Ishikawa (cell line): ENCODE measurements around the gene IFIT1B.

Experiments
- CEBPB ChIP-seq: IDR thresholded peaks from 2 replicates; pipeline ENCODE4 v1.6.1; 2012
- CREB1 ChIP-seq: IDR thresholded peaks from 2 replicates; pipeline ENCODE4 v1.6.1; 2012; ENCODE audit warnings: low read depth
- EGR1 ChIP-seq: IDR thresholded peaks from 2 replicates; pipeline ENCODE4 v1.6.1; 2012
- EP300 ChIP-seq: IDR thresholded peaks from 2 replicates; pipeline ENCODE4 v1.6.1; 2012; ENCODE audit warnings: borderline replicate concordance
- FOXM1 ChIP-seq: IDR thresholded peaks from 2 replicates; pipeline ENCODE4 v1.6.1; 2012; ENCODE audit warnings: low read depth, borderline replicate concordance
- NFIC ChIP-seq: IDR thresholded peaks from 2 replicates; pipeline ENCODE4 v1.6.1; 2012
- RAD21 ChIP-seq: IDR thresholded peaks from 2 replicates; pipeline ENCODE4 v1.6.1; 2012; ENCODE audit warnings: low read depth
- TAF1 ChIP-seq: IDR thresholded peaks from 2 replicates; pipeline ENCODE4 v1.6.1; 2012; ENCODE audit warnings: low read depth, mild to moderate bottlenecking
- TCF12 ChIP-seq: IDR thresholded peaks from 2 replicates; pipeline ENCODE4 v1.6.1; 2012; ENCODE audit warnings: low read depth
- TEAD4 ChIP-seq: IDR thresholded peaks from 2 replicates; pipeline ENCODE4 v1.6.1; 2012
- YY1 ChIP-seq: IDR thresholded peaks from 2 replicates; pipeline ENCODE4 v1.6.1; 2012; ENCODE audit warnings: low read depth
- ZBTB7A ChIP-seq: IDR thresholded peaks from 2 replicates; pipeline ENCODE4 v1.6.1; 2012; ENCODE audit warnings: low read depth
- TF ChIP-seq, protein P1 (sequence below): IDR thresholded peaks from 2 replicates; pipeline ENCODE4 v1.6.1; 2012
- TF ChIP-seq, protein P2 (sequence below): IDR thresholded peaks from 2 replicates; pipeline ENCODE4 v1.6.1; 2012
- TF ChIP-seq, protein P3 (sequence below): IDR thresholded peaks from 2 replicates; pipeline ENCODE4 v1.6.1; 2012; ENCODE audit warnings: low read depth, mild to moderate bottlenecking

IFIT1B gene

DNA sequence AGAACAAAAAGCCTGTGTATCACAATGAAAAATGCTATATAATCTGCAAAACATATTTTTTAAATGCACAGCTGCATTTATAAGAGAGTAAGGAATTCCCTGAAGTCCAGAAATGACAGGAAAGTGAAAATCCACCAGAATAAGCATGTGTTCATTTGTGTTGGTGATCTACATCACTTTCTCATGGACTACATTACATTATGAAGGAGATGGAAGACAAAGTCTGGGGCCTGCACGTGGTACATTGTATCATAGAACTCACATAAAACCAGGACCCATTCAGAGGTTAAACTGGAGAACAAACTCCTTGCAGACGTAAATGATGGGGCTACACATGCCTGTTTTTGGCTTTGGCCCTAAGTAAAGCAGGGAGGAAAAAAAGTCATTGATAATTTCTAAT is 33.7 kb upstream of the IFIT1B start:
- TF ChIP-seq CEBPB (no peak), FOXM1 (no peak), EP300 (no peak), CREB1 (no peak)
- TF ChIP-seq, protein P1, sequence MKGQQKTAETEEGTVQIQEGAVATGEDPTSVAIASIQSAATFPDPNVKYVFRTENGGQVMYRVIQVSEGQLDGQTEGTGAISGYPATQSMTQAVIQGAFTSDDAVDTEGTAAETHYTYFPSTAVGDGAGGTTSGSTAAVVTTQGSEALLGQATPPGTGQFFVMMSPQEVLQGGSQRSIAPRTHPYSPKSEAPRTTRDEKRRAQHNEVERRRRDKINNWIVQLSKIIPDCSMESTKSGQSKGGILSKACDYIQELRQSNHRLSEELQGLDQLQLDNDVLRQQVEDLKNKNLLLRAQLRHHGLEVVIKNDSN = no peak

DNA sequence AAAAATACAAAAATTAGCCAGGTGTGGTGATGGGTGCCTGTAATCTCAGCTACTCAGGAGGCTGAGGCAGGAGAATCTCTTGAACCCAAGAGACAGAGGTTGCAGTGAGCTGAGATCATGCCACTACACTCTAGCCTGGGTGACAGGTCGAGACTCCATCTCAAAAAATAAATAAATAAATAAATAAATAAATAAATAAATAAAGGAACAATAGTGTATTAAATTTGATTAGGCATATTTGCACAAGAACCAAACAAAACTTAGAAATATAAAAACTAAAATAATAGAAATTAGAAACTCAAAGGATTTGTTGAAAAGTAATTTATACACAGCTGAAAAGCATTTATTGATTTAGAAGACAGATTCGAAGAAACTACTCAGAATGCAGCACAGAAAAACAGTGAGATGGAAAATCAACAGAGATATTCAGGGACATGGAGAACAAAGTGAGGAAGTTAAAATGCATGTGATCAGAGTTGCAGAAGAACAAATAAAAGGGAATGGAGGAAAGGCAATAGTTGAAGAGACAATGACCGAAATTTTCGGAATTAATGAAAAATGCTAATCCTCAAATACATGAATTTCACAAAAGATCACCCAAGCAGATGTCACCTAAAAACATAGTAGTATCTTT is 32.4 kb upstream of the IFIT1B start:
- TF ChIP-seq TAF1 (no peak), TEAD4 (no peak), EGR1 (no peak), RAD21 (no peak), ZBTB7A (no peak)
- TF ChIP-seq, protein P2, sequence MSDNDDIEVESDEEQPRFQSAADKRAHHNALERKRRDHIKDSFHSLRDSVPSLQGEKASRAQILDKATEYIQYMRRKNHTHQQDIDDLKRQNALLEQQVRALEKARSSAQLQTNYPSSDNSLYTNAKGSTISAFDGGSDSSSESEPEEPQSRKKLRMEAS = no peak

DNA sequence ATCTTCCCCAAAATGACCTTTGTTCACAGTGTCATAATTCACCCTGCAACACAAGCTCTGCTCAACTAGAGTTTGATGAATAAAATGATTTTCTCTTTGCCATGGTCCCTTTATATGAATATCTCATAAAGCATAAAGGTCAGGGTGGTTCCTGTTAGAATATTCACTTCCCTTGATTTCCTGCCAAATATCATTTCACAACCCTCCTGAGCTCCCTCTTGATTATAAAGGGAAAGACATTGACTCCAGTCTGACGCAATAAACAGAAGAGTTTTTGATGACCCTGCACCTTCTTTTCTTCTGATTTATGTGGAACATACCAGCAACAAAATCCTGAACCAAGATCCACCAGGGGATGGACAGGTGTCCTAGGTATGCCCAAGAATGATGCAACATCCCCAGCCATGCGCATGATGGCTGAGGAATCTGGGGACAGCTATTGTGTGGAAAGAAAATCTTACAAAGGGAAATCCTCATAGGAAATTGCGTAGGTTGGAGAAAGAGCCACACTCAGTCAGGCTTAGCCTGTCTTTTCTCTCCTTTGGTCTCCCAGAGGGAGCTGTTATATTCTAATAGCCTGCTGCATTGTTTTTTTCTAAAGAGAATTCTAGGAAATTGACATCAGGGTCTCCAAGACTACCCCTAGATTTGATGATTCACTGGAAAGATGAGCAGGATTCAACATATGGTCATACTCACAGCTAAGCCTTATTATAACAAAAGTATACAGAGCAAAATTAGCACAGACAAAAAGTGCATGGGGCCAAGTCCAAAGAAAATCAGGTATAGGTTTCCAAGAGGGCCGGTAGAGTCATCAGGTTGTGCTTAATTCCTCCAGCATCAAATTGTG is 31.2 kb upstream of the IFIT1B start:
- no peak for TF ChIP-seq TEAD4
- TF ChIP-seq CEBPB = peak; percentile 77

DNA sequence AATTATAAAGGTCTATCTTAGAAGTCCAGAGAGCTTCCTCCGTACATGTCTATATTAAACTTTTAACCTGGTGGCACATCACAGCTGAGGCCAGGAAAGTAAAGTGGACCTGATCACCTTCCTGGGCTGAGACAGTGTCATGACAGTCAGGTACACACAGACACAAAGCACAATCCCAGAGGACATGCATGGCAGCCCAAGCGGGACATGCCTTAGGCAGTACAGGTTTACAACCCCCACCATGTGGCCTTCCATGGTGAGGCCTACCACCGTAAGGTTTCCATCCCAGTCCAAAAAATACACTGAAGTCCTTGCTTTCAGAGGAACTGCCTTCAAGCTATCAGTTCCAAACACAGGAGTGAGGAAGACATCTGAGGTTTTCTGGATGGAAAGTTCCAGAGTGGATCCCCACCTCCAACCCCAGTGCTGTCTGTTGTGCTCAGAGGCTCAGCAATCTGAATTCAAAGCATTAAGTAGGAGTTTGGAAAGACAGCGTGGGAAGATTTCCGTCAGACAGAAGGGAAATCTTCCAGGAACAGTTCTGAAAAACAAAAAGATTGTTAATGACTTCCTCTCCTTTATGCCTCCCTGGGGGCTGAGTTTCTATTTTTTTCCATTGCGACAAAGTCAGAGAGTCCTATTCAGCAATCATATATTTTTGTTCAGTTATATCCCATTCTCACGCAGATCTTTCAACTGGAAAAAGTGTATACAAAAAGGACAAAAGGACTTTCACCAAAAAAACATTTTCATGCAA is 30.0 kb upstream of the IFIT1B start:
- TF ChIP-seq NFIC (no peak), FOXM1 (no peak), CREB1 (no peak), EGR1 (no peak), EP300 (no peak), ZBTB7A (no peak), RAD21 (no peak), TAF1 (no peak), TCF12 (no peak), TEAD4 (no peak), YY1 (no peak), CEBPB (no peak)
- TF ChIP-seq, protein P2 = no peak
- TF ChIP-seq, protein P3, sequence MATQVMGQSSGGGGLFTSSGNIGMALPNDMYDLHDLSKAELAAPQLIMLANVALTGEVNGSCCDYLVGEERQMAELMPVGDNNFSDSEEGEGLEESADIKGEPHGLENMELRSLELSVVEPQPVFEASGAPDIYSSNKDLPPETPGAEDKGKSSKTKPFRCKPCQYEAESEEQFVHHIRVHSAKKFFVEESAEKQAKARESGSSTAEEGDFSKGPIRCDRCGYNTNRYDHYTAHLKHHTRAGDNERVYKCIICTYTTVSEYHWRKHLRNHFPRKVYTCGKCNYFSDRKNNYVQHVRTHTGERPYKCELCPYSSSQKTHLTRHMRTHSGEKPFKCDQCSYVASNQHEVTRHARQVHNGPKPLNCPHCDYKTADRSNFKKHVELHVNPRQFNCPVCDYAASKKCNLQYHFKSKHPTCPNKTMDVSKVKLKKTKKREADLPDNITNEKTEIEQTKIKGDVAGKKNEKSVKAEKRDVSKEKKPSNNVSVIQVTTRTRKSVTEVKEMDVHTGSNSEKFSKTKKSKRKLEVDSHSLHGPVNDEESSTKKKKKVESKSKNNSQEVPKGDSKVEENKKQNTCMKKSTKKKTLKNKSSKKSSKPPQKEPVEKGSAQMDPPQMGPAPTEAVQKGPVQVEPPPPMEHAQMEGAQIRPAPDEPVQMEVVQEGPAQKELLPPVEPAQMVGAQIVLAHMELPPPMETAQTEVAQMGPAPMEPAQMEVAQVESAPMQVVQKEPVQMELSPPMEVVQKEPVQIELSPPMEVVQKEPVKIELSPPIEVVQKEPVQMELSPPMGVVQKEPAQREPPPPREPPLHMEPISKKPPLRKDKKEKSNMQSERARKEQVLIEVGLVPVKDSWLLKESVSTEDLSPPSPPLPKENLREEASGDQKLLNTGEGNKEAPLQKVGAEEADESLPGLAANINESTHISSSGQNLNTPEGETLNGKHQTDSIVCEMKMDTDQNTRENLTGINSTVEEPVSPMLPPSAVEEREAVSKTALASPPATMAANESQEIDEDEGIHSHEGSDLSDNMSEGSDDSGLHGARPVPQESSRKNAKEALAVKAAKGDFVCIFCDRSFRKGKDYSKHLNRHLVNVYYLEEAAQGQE = no peak
- TF ChIP-seq, protein P1 = no peak

DNA sequence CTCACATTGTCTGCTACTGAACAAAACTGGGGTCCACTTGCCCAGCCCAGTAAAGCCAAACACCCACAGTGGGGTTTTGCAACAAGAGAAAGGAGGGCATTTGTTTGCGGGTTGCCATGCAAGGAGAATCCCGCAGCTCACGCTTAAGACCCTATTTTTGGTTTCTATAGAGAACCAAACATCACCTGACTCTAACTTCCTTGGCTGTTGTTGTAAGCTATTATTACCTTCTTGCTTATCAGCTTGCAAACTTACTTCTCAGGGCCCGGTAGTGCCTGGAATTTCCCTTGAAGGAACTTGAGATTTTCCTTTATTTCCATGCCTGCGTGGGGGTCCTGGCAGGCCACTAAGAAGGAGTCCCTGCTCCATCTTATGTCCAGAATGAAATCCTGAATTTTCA is 29.4 kb upstream of the IFIT1B start:
- no peak for TF ChIP-seq TAF1
- TF ChIP-seq, protein P1 = no peak
- TF ChIP-seq, protein P2 = no peak
- no peak for TF ChIP-seq YY1
- no peak for TF ChIP-seq EGR1
- no peak for TF ChIP-seq EP300

DNA sequence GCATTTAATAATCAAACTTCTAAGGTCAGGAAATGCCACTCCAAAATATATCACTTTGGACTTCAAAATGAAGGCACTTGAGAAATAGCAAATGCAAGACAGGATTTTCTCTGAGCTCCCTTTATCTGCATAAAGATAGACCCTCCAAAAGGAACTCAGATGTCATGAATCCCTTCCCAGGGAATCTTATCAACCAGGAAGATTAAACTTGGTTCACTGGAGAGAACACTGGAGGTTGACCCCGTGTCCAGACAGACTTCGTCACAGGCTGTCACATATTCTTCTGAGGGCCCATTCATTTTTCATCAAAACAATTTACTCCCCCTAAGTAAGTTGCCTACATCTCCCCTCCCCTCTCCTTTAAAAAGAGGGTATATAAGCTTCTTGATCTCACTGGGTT is 28.9 kb upstream of the IFIT1B start:
- no peak for TF ChIP-seq FOXM1

DNA sequence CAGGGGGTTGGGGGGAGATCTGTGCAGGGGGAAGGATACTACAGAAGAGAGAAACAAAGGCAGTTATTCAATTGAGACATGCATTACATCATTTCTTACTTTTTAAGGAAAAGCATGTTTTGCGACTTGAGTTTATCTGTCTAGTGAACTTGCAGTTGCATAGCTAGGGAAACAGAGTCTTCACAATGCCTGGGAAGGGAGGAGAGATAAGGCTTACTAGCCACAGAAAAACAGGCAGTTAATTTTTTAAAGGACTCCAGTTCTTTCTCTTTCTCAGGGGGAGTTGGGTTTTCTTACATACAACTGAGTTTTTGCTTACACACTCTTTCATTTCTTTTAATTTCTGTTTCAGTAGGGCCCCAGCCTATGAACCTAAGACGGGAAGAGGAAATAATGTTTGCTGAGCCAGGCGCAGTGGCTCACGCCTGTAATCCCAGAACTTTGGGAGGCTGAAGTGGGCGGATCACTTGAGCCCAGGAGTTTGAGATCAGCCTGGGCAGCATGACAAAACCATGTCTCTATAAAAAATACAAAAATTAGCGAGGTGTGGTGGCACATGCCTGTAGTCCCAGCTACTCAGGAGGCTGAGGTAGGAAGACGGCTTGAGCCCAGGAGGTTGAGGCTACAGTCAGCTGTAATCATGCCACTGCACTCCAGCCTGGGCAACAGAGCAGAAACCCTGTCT is 27.1 kb upstream of the IFIT1B start:
- TF ChIP-seq, protein P2 = 0 out of 2 replicates have a peak, but pooled peaks have one; percentile 17
